Stimulated activated CD8-positive, alpha-beta memory T cell treated with anti-CD3 and anti-CD28 coated beads, Interleukin-15, amount 100 ng/mL, for 4 hours (primary cell): Measurements from ENCODE around the gene CEACAM19.
"Not testable (repeated sequence)": the region's sequence is repeated elsewhere in the genome, so short reads cannot be mapped to it uniquely, and the experiment has no call there.

Experiments used
- DNase-seq, 2 donors: peaks; one replicate each; pipeline ENCODE4 v3.0.0-alpha.2; 2020; ENCODE audit warnings: low read depth in 2 of 2

Gene CEACAM19

DNA sequence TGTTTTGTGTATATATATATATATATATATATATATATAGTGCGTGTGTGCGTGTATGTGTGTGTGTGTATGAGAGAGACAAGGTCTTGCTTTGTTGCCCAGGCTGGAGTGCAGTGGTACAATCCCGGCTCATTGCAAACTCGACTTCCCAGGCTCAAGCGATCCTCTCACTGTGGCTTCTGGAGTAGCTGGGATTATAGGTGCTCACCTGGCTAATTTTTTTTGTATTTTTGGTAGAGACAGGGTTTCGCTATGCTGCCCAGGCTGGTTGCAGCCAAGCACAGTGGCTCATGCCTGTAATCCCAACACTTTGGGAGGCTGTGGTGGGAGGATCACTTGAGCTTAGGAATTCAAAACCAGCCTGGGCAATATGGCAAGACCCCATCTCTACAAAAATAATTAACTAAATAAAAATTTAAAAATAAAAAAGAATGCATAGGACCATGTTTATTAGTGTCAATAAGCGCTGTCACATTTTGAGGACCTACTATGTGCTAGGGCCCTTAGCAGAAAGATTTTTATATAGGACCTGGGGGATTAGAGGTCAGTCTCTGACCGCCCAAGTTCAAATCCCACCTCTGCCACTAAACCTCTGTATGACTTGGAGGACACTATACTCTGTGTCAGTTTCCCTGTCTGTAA, 25.8 kb upstream of the CEACAM19 start:
- DNase-seq = no peak

- no peak for DNase-seq
Observed at GRCh38 chr19:44646049-44646416, 25.2 kb upstream of the CEACAM19 start.

DNA sequence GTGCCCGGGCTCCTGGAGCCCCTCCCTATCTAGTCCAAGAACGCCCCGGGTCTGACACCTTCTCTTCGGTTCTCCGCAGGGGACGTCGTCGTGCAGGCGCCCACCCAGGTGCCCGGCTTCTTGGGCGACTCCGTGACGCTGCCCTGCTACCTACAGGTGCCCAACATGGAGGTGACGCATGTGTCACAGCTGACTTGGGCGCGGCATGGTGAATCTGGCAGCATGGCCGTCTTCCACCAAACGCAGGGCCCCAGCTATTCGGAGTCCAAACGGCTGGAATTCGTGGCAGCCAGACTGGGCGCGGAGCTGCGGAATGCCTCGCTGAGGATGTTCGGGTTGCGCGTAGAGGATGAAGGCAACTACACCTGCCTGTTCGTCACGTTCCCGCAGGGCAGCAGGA, 24.1 kb upstream of the CEACAM19 start:
- no peak for DNase-seq

GRCh38 chr19:44648631-44649251, 22.5 kb upstream of the CEACAM19 start:
- DNase-seq = no peak

DNA sequence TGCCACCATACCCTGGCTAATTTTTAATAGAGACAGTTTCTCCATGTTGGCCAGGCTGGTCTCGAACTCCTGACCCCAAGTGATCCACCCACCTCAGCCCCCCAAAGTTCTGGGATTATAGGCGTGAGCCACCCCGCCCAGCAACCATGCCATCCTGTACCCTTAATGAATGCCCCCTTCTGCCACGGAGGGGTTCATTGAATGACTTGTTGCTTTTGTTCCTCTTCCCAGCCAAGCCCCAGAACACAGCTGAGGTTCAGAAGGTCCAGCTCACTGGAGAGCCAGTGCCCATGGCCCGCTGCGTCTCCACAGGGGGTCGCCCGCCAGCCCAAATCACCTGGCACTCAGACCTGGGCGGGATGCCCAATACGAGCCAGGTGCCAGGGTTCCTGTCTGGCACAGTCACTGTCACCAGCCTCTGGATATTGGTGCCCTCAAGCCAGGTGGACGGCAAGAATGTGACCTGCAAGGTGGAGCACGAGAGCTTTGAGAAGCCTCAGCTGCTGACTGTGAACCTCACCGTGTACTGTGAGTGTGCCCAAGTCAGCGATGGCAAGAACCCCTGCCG, 21.6 kb upstream of the CEACAM19 start:
- DNase-seq = no peak

GRCh38 chr19:44653343-44653742, 17.9 kb upstream of the CEACAM19 start:
- DNase-seq = no peak

DNA sequence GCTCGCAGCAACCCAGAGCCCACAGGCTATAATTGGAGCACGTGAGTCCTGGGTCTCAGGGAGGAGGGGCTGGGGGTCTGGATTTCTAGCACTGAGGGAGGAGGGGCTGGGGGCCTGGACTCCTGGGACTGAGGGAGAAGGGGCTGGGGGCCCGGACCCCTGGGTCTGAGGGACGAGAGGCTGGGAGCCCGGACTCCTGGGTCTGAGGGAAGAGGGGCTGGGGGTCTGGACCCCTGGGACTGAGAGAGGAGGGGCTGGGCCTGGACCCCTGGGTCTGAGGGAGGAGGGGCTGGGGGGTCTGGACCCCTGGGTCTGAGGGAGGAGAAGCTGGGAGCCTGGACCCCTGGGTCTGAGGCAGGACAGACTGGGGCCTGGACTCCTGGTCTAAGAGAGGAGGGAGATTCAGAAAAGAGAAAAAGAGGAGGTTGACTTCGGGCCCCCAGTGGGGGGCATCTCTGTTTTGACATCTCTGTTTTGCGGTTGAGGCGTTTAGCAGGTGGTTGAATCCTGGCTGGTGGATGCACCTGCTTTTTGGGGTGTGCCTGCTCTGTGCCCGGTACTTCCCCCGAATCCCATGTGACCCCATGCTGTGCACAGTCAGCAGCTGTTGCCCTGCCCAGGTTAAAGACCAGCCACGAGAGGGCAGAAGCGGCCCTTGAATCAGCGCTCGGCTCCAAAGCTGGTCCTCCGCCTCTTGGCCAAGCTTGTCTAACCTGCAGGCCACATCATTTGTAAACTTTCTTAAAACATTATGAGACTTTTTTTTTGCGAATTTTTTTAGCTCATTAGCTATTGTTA, 17.1 kb upstream of the CEACAM19 start:
- DNase-seq = peak; percentile 18 to 39

DNA sequence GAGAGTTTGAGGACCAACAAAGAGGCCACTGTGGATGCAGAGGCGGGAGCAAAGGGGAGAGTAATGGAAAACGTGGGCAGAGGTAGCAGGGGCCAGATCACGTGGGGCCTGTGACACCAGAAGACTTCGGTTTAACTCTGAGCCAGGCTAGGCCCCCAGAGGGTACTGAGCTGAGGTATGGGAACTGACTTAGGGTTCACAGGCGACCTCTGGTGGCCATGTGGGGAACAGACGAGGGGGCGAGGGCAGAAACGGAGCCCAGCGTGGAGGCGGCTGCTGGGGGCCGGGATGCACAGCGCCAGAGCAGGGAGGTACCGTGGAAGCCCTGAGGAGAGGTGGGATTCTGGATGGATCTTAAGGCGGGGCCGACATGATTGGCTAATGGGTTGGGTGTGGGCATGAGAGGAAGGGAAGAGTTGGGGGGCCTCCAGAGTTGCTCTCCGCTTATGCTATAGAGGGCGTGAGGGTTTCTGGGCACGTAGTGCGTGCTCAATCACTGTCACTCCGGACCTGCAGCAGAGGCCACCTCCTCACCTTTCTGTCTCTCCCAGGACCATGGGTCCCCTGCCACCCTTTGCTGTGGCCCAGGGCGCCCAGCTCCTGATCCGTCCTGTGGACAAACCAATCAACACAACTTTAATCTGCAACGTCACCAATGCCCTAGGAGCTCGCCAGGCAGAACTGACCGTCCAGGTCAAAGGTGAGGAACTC, 13.9 kb upstream of the CEACAM19 start:
- peak; percentile 32 to 38 for DNase-seq

GRCh38 chr19:44658069-44658733, 13.1 kb upstream of the CEACAM19 start:
- no peak for DNase-seq

DNA sequence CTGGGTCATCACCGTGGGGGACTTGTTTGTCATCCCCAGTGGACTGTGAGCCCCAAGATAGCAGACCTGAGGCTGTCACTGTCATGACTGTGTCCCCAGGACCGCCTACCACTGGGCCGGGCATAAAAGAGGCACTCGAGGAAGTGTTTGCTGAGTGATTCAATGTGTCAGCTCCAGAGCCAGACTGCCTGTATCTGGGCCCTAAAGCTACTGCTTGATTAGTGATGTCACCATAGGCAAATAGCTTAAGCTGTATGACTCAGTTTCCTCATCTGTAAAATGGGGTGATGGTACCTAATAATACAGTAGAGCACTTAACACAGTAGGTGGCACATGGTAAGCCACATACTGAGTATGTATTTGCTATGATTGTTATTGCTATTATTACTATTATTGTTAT, 11.2 kb upstream of the CEACAM19 start:
- DNase-seq = no peak

DNA sequence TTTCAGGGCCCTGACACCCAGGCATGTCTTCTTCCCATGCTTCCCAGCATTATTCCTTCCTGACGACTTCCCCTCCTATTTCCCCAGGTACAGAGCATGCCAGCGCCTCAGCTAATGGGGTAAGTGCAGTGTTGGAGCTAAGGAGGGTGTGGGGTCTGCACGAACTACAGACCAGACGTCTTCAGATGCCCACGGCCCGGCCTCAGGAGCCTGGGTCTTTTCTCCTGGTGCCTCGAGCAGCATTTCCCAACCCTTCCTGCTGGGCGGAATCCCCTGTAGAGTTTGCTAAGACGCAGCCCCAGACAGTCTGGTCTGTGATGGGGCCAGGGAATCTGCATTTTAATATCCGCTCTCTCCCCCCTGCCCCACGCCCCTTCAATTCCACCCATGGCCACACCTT, 10.1 kb upstream of the CEACAM19 start:
- no peak for DNase-seq

GRCh38 chr19:44661904-44662303, 9.4 kb upstream of the CEACAM19 start:
- no peak for DNase-seq

- no peak for DNase-seq
Observed at GRCh38 chr19:44662691-44663385, 8.4 kb upstream of the CEACAM19 start.

DNA sequence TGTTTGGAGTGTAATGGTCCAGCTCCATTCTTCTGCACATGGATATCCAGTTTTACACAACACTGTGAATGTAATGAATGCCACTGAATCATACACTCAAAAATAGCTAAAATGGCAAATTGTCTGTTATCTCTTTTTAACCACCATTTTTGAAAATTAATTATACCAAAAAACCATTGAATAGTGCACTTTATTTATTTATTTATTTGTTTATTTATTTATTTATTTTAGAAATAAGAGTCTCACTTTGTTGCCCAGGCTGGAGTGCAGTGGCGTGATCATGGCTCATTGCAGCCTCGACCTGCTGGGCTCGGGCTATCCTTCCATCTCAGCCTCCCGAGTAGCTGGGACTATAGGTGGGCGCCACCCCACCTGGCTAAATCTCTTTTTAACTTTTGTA, 7.3 kb upstream of the CEACAM19 start:
- DNase-seq = no peak

- DNase-seq = no peak
Observed at GRCh38 chr19:44664976-44665375, 6.3 kb upstream of the CEACAM19 start.

DNA sequence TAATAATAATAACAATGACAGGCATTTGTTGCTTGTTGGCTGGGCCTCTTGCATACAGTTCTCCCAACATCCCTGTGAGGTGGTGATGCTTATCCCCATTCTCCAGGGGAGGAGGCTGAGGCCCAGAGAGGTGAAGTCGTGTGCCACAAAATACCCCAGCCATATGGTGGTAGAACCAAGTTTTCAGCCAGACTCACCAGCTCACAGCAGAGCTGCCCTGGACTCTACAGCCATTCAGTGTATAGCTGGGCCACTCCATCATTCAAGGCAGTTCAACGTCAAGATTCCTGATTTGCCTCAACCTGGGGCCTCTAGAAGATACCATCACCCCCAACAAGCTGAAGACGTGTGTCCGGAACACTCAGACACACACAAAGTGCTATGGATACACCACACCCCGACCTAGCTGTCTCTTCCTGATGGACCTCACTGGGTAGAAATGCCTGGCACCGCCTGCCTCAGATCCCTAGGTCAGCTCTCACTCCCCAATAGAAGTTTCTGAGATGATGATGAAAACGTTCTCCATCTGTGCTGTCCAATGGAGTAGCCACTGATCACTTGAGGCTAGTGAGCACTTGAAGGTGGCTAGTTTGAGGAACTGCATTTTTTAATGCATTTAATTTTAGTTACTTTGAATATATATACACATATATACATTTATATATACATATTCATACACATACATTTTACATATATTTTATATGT, 4.3 kb upstream of the CEACAM19 start:
- no peak for DNase-seq

DNA sequence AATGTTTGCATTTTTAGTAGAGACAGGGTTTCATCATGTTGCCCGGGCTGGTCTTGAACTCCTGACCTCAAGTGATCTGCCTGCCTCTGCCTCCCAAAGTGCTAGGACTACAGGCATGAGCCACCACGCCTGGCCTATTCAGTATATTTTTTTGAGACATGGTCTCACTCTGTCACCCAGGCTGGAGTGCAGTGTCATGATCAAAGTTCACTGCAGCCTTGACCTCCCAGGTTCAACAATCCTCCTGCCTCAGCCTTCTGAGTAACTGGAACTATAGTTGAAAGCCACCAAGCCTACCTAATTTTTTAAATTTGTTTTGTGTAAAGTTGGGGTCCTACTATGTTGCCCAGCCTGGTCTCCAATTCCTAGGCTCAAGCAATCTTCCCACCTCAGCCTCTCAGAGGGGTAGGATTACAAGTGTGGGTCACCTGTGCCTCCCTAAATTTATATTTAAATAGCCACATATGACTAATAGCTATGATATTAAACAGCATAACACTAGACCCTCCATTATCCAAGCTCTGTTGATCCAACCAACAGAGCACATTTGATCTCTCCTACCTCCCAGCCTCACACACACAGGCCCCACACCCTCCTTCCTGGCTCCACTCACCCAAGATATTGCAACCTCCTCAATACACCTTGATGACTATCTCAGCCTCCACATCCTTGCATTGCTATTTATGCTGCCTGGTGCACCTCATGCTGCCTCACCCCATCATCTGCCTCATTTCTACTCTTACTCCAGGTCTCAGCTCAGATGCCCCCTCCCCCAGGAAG, 2.1 kb upstream of the CEACAM19 start:
- no peak for DNase-seq

DNA sequence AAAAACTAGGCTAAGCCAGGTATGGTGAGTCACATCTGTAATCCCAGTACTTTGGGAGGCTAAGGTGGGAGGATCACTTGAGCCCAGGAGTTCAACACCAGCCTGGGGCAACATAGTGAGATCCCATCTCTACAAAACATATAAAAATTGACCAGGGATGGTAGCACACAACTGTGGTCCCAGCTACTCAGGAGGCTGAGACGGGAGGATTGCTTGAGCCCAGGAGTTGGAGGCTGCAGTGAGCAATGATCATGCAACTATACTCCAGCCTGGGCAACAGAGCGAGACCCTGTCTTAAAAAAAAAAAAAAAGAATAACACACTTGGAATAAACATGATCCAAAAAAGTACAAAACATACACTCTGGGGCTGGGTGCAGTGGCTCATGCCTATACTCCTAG, 1.3 kb upstream of the CEACAM19 start:
- not testable (repeated sequence) for DNase-seq

DNA sequence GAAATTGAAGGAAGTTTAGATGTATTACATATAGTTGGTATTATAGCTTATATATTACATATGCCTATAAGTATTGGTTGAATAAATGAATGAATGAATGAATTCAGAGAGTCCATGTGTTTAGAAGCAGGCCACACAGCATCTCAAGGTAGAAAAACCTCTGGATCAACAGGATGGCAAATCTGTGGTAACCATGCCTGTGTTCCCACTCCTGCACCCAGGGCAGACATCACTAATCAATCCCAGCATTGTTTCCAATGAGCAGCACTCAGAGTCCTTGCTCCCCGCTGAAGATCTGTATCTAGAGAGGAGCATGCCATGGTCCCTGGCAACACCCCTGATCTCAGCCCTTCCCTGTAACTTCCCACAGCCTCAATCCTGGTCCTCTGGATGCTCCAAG, 944 bp downstream of the CEACAM19 start:
- no peak for DNase-seq

GRCh38 chr19:44673510-44673909, 2.2 kb downstream of the CEACAM19 start:
- DNase-seq = no peak
